NCI-H345 treated with DMSO at 0.1 percent for 48 hours (cell line): Measurements from ENCODE around the gene HEATR5A.

ENCODE experiments used
- DNase-seq: peaks from one replicate; lab custom pipeline; 2025; ENCODE audit not compliant: unreplicated experiment; lab: John Stamatoyannopoulos, UW

HEATR5A gene

GRCh38 chr14:31428011-31428410 is 7.7 kb upstream of the HEATR5A start:
- DNase-seq: no peak

- DNase-seq: no peak
Observed at GRCh38 chr14:31426663-31427062, 6.3 kb upstream of the HEATR5A start.

GRCh38 chr14:31425905-31426304 is 5.6 kb upstream of the HEATR5A start:
- no peak for DNase-seq

GRCh38 chr14:31421200-31421599 is 850 bp upstream of the HEATR5A start:
- DNase-seq: no peak

- DNase-seq: no peak
Observed at GRCh38 chr14:31419967-31420318, 407 bp downstream of the HEATR5A start.

GRCh38 chr14:31419179-31419966 is 977 bp downstream of the HEATR5A start:
- DNase-seq: no peak

- no peak for DNase-seq
Observed at GRCh38 chr14:31418440-31418839, 1.9 kb downstream of the HEATR5A start.

GRCh38 chr14:31414190-31414833 is 6.0 kb downstream of the HEATR5A start:
- no peak for DNase-seq

- DNase-seq: no peak
Observed at GRCh38 chr14:31411218-31411727, 9.1 kb downstream of the HEATR5A start.

- no peak for DNase-seq
Observed at GRCh38 chr14:31410048-31410650, 10.2 kb downstream of the HEATR5A start.

- no peak for DNase-seq
Observed at GRCh38 chr14:31408421-31408820, 11.9 kb downstream of the HEATR5A start.

- DNase-seq: no peak
Observed at GRCh38 chr14:31405599-31406232, 14.6 kb downstream of the HEATR5A start.

GRCh38 chr14:31405106-31405505 is 15.2 kb downstream of the HEATR5A start:
- no peak for DNase-seq

GRCh38 chr14:31403707-31404106 is 16.6 kb downstream of the HEATR5A start:
- DNase-seq: no peak

GRCh38 chr14:31402764-31403439 is 17.4 kb downstream of the HEATR5A start:
- no peak for DNase-seq

GRCh38 chr14:31401369-31401932 is 18.9 kb downstream of the HEATR5A start:
- no peak for DNase-seq

- no peak for DNase-seq
Observed at GRCh38 chr14:31400031-31400638, 20.2 kb downstream of the HEATR5A start.

- no peak for DNase-seq
Observed at GRCh38 chr14:31395572-31396205, 24.7 kb downstream of the HEATR5A start.

GRCh38 chr14:31395119-31395518 is 25.2 kb downstream of the HEATR5A start:
- DNase-seq: no peak

GRCh38 chr14:31391977-31392503 is 28.3 kb downstream of the HEATR5A start:
- DNase-seq: no peak
